ENCODE measurements around the gene LPIN1. TPM values are rescaled to one million over a fixed set of nuclear protein-coding genes. Genes with fewer than 3 reads are reported as not detected.

LPIN1 gene
- total and polyA plus RNA-seq, 2 donors (not counting 1 experiment from before 2014, with no cell fraction given) = 36.3 to 99.1 TPM

DNA sequence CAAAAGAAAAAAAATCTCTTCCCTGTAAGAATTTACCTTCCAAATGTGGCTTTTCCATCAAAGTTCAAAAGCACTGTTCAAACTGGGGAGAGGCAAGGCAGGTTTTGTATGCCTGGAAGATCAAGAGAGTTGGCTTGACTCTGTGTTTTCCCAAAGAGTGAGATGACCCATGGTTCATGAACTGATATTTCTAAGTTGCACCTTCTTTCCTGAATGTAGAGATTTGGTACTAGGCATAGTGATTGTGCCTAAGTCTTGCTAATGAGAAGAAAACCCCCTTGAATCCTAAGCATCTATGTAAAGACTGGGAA lies 23.4 kb upstream of the LPIN1 start:
- no peaks in the 10 kb centered on the region for H3K36me3 ChIP-seq (replicated peaks in 1 of 2; ENCODE audit: control extremely low read depth in 1 of 2, control insufficient read depth in 1 of 2, extremely low read depth in 1 of 2, insufficient read depth in 2 of 2, low read length in 1 of 2)
- H3K27ac ChIP-seq (ENCODE audit: low read length in 2 of 2) = no peak overlapping the region
- Mint-ChIP-seq H3K9me3 (ENCODE audit: insufficient read depth) (no peaks in the 10 kb centered on the region), H3K4me3 (no peak overlapping the region), H3K4me1 (peaks cover 7% of the 10 kb centered on the region), H3K27me3 (peaks cover 42% of the 10 kb centered on the region), H3K27ac (no peak overlapping the region)
- H3K9me3 ChIP-seq (ENCODE audit: control extremely low read depth in 1 of 3, control insufficient read depth in 2 of 3, insufficient read depth in 1 of 3, low read length in 2 of 3) = no peaks in the 10 kb centered on the region
- H3K4me1 ChIP-seq (ENCODE audit: control insufficient read depth in 2 of 2, insufficient read depth in 2 of 2, low read length in 2 of 2) = peaks cover 8 to 9% of the 10 kb centered on the region in 2 donors
- no peak for ATAC-seq (ENCODE audit: low read depth)
- H2AFZ ChIP-seq (ENCODE audit: insufficient read depth, low read depth, low read length, poor library complexity, severe bottlenecking) = no peak overlapping the region
- H4K20me1 ChIP-seq (ENCODE audit: control insufficient read depth, insufficient read depth, low read length, poor library complexity, severe bottlenecking) = no peaks in the 10 kb centered on the region
- no peak overlapping the region for H3K4me3 ChIP-seq (ENCODE audit: control extremely low read depth in 1 of 5, extremely low read depth in 1 of 5, insufficient read depth in 1 of 5, low read depth in 2 of 5, low read length in 4 of 5)
- ChIA-PET CTCF (interaction anchor here (0.6 to 1.5 kb wide), 2 partner anchors 54 to 56 kb away, joined by 3 read pairs; no protein-coding TSS in a partner anchor), POLR2A (no interaction called here)
- intact Hi-C loops (cut with micrococcal nuclease) = no loop called here
- DNase-seq = no peak
- no peak for TF ChIP-seq EZH2 (IDR thresholded peaks at IDR 0.05; ENCODE audit: borderline replicate concordance, insufficient read depth, low read depth, low read length, poor library complexity, severe bottlenecking)
- TF ChIP-seq, protein P1, sequence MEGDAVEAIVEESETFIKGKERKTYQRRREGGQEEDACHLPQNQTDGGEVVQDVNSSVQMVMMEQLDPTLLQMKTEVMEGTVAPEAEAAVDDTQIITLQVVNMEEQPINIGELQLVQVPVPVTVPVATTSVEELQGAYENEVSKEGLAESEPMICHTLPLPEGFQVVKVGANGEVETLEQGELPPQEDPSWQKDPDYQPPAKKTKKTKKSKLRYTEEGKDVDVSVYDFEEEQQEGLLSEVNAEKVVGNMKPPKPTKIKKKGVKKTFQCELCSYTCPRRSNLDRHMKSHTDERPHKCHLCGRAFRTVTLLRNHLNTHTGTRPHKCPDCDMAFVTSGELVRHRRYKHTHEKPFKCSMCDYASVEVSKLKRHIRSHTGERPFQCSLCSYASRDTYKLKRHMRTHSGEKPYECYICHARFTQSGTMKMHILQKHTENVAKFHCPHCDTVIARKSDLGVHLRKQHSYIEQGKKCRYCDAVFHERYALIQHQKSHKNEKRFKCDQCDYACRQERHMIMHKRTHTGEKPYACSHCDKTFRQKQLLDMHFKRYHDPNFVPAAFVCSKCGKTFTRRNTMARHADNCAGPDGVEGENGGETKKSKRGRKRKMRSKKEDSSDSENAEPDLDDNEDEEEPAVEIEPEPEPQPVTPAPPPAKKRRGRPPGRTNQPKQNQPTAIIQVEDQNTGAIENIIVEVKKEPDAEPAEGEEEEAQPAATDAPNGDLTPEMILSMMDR (IDR thresholded peaks at IDR 0.05) = no peak
- H3K4me2 ChIP-seq (replicated peaks; ENCODE audit: low read depth, low read length, poor library complexity, severe bottlenecking) = no peak overlapping the region
- no peak overlapping the region for H3K9ac ChIP-seq (ENCODE audit: low read length)
- H3K79me2 ChIP-seq (ENCODE audit: control insufficient read depth, insufficient read depth, low read length) = no peaks in the 10 kb centered on the region
- no peaks in the 10 kb centered on the region for H3K27me3 ChIP-seq (replicated peaks in 1 of 4; ENCODE audit: control extremely low read depth in 1 of 4, control insufficient read depth in 3 of 4, insufficient read depth in 4 of 4, low read length in 3 of 4)

DNA sequence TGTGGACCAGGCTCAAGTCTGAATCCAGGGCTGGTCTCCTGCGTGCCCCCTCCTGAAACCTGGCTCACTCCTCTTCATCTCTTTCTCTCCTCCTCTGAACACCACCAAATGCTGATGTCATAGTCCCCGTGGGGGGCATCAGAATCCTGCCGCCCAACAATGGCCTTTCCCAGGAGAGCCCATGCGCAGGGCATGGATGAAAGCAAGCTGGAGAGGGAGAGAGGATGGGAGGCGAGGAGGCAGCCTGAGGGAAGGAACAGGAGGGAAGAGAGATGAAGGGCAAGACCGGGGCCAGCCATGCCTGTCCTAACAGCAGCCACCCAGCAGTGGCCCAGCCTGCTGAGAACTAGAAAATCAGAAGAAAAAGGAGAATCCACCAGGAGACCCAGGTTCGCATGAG lies 22.3 kb upstream of the LPIN1 start:
- Histone ChIP-seq H3K4me3 (ENCODE audit: control extremely low read depth in 1 of 5, extremely low read depth in 1 of 5, insufficient read depth in 1 of 5, low read depth in 2 of 5, low read length in 4 of 5) (no peak overlapping the region), H3K36me3 (replicated peaks in 1 of 2; ENCODE audit: control extremely low read depth in 1 of 2, control insufficient read depth in 1 of 2, extremely low read depth in 1 of 2, insufficient read depth in 2 of 2, low read length in 1 of 2) (no peaks in the 10 kb centered on the region), H2AFZ (ENCODE audit: insufficient read depth, low read depth, low read length, poor library complexity, severe bottlenecking) (no peak overlapping the region), H3K27me3 (replicated peaks in 1 of 4; ENCODE audit: control extremely low read depth in 1 of 4, control insufficient read depth in 3 of 4, insufficient read depth in 4 of 4, low read length in 3 of 4) (no peaks in the 10 kb centered on the region), H4K20me1 (ENCODE audit: control insufficient read depth, insufficient read depth, low read length, poor library complexity, severe bottlenecking) (no peaks in the 10 kb centered on the region), H3K4me1 (ENCODE audit: control insufficient read depth in 2 of 2, insufficient read depth in 2 of 2, low read length in 2 of 2) (peaks cover 7 to 8% of the 10 kb centered on the region in 2 donors), H3K79me2 (ENCODE audit: control insufficient read depth, insufficient read depth, low read length) (no peaks in the 10 kb centered on the region), H3K4me2 (replicated peaks; ENCODE audit: low read depth, low read length, poor library complexity, severe bottlenecking) (no peak overlapping the region), H3K9ac (ENCODE audit: low read length) (no peak overlapping the region), H3K9me3 (ENCODE audit: control extremely low read depth in 1 of 3, control insufficient read depth in 2 of 3, insufficient read depth in 1 of 3, low read length in 2 of 3) (no peaks in the 10 kb centered on the region), H3K27ac (ENCODE audit: low read length in 2 of 2) (no peak overlapping the region)
- no peak overlapping the region for H3K4me3 Mint-ChIP-seq
- H3K4me1 Mint-ChIP-seq = peaks cover 6% of the 10 kb centered on the region
- H3K9me3 Mint-ChIP-seq (ENCODE audit: insufficient read depth) = no peaks in the 10 kb centered on the region
- no peak overlapping the region for H3K27ac Mint-ChIP-seq
- no peak for DNase-seq
- WGBS (ENCODE audit: insufficient coverage) = 100% methylated on average over 5 of the region's 7 CpGs
- ChIA-PET CTCF (no interaction called here), POLR2A (no interaction called here)
- intact Hi-C loops (cut with micrococcal nuclease) = no loop called here
- ATAC-seq (ENCODE audit: low read depth) = no peak
- peaks cover 42% of the 10 kb centered on the region for H3K27me3 Mint-ChIP-seq
- TF ChIP-seq, protein P1 (IDR thresholded peaks at IDR 0.05) = no peak
- TF ChIP-seq EZH2 (IDR thresholded peaks at IDR 0.05; ENCODE audit: borderline replicate concordance, insufficient read depth, low read depth, low read length, poor library complexity, severe bottlenecking) = no peak

All from B cell (primary cell).